Keratinocyte (primary cell): Measurements from ENCODE around the gene INO80D. TPM values are rescaled to one million over a fixed set of nuclear protein-coding genes. Genes with fewer than 3 reads are reported as not detected.

Experiments
- DNase-seq: peaks from one replicate; pipeline ENCODE4 v3.0.0-alpha.2; 2011; ENCODE audit warnings: low read depth, missing footprints, low spot score
- FAIRE-seq: peaks from 2 replicates; lab custom pipeline; 2011; peaks lifted over from hg19 to GRCh38; lab: Jason Lieb, UNC
- H2AFZ ChIP-seq: 2 replicates; pipeline ENCODE4 v1.6.0; 2012; ENCODE audit warnings: low read length, control low read depth, inconsistent platforms; ENCODE audit not compliant: control insufficient read depth
- H3K27ac ChIP-seq: 2 replicates; pipeline ENCODE4 v1.5.1; 2011; ENCODE audit warnings: low read length; ENCODE audit not compliant: control insufficient read depth, insufficient read depth
- H3K27me3 ChIP-seq: 3 replicates; pipeline ENCODE4 v1.6.0; 2011; ENCODE audit warnings: low read length; ENCODE audit not compliant: control insufficient read depth, insufficient read depth; ENCODE audit errors: extremely low read depth
- H3K36me3 ChIP-seq, 2 experiments: 2 replicates in 1 of 2; 3 replicates in 1 of 2; pipeline ENCODE4 v1.5.1; 2011; ENCODE audit warnings: low read length in 2 of 2, mild to moderate bottlenecking in 1 of 2; ENCODE audit not compliant: control insufficient read depth in 2 of 2, insufficient read depth in 2 of 2; ENCODE audit errors: extremely low read depth in 1 of 2
- H3K4me1 ChIP-seq: 3 replicates; pipeline ENCODE4 v1.5.1; 2011; ENCODE audit warnings: low read length; ENCODE audit not compliant: control insufficient read depth, insufficient read depth; ENCODE audit errors: extremely low read depth
- H3K4me2 ChIP-seq: 3 replicates; pipeline ENCODE4 v1.6.0; 2011; ENCODE audit warnings: low read depth, low read length; ENCODE audit not compliant: control insufficient read depth, insufficient read depth; ENCODE audit errors: extremely low read depth
- H3K4me3 ChIP-seq, 3 experiments: fragments of 200-600 bp in 1 of 3; sonication (generic) in 1 of 3; 2 replicates in 2 of 3; 3 replicates in 1 of 3; pipeline ENCODE4 v1.5.1; 2011 to 2016; ENCODE audit warnings: low read length in 3 of 3, mild to moderate bottlenecking in 3 of 3, control low read depth in 2 of 3, inconsistent platforms in 1 of 3, low read depth in 1 of 3, mixed read lengths in 1 of 3, mixed run types in 1 of 3, moderate library complexity in 1 of 3; ENCODE audit not compliant: control insufficient read depth in 2 of 3, insufficient read depth in 2 of 3; ENCODE audit errors: extremely low read depth in 1 of 3
- H3K79me2 ChIP-seq: 2 replicates; pipeline ENCODE4 v1.6.0; 2012; ENCODE audit warnings: low read length; ENCODE audit not compliant: control insufficient read depth, insufficient read depth
- H3K9ac ChIP-seq: 3 replicates; pipeline ENCODE4 v1.6.0; 2011; ENCODE audit warnings: low read length; ENCODE audit not compliant: control insufficient read depth, insufficient read depth; ENCODE audit errors: extremely low read depth
- H3K9me1 ChIP-seq: 3 replicates; pipeline ENCODE4 v1.6.0; 2011; ENCODE audit warnings: low read length; ENCODE audit not compliant: control insufficient read depth, insufficient read depth; ENCODE audit errors: extremely low read depth
- H3K9me3 ChIP-seq: 2 replicates; pipeline ENCODE4 v1.5.1; 2012; ENCODE audit warnings: low read depth, low read length; ENCODE audit not compliant: control insufficient read depth
- H4K20me1 ChIP-seq: 3 replicates; pipeline ENCODE4 v1.6.0; 2011; ENCODE audit warnings: low read length; ENCODE audit not compliant: control insufficient read depth, insufficient read depth; ENCODE audit errors: extremely low read depth
- CTCF ChIP-seq, 3 experiments: IDR thresholded peaks in 1 of 3; conservative IDR thresholded peaks in 1 of 3; optimal IDR thresholded peaks in 1 of 3; 2 replicates in 2 of 3; 3 replicates in 1 of 3; pipeline versions ENCODE3 to v1.5.1; 2011; ENCODE audit warnings: low read length in 3 of 3, mild to moderate bottlenecking in 3 of 3, moderate library complexity in 2 of 3, control low read depth in 1 of 3, inconsistent platforms in 1 of 3; ENCODE audit not compliant: insufficient read depth in 2 of 3; ENCODE audit errors: extremely low read depth in 1 of 3
- EZH2 ChIP-seq: IDR thresholded peaks from one replicate; pipeline ENCODE4 v1.6.1; 2012; ENCODE audit warnings: inconsistent platforms, mild to moderate bottlenecking, low read length, moderate library complexity
- dilution Hi-C: fragments of 300-500 bp; cut with MboI; formaldehyde crosslinking; loops from one replicate; pipeline ENCODE4 v1.7.0; 2020; ENCODE audit warnings: low sequenced_read_pairs; ENCODE audit not compliant: extremely low pct_ligation_motif_present
- polyA plus RNA-seq, 5 experiments: library from polyadenylated mRNA; depleted of rRNA in 3 of 5; stranded (reverse) in 3 of 5; stranded (forward) in 1 of 5; unstranded in 1 of 5; fragments of >200 nt; gene quantifications; 1 replicate in 1 of 5; 2 replicates in 3 of 5; 3 replicates in 1 of 5; pipeline versions ENCODE4 v1.2.1 to v1.2.3, GENCODE V29; 2011 to 2012; ENCODE audit warnings: missing spikeins in 2 of 5, low read depth in 1 of 5, low replicate concordance in 1 of 5
- small RNA-seq, 3 experiments: library from RNA; depleted of rRNA; stranded (forward); fragments of <200 nt; gene quantifications; one replicate each; pipeline ENCODE3, GENCODE V24; 2012; ENCODE audit warnings: low read depth in 3 of 3, low replicate concordance in 1 of 3; ENCODE audit not compliant: insufficient read length in 3 of 3

Gene INO80D
- polyA plus RNA-seq, 1 donor (not counting 4 experiments of a cell fraction or from before 2014, with no cell fraction given), result 4.1 TPM

- no peak overlapping the region for H3K27ac ChIP-seq
- H3K4me3 ChIP-seq, result peak overlapping the region in 1 of 3 experiments; percentile 15
- H3K79me2 ChIP-seq, result no peaks in the 10 kb centered on the region
- TF ChIP-seq CTCF (optimal IDR thresholded peaks at IDR 0.05 in 1 of 3, IDR thresholded peaks at IDR 0.05 in 1 of 3, conservative IDR thresholded peaks at IDR 0.05 in 1 of 3; ENCODE audit: extremely low read depth in 1 of 3, insufficient read depth in 2 of 3, low read length in 3 of 3) (peak; percentile 88 to 96 (median 89)), EZH2 (no peak)
- no peaks in the 10 kb centered on the region for H3K9me1 ChIP-seq
- no peaks in the 10 kb centered on the region for H3K9me3 ChIP-seq
- dilution Hi-C loops, result no loop called here
- H3K9ac ChIP-seq, result peak overlapping the region; percentile 39
- FAIRE-seq, result peak; percentile 83
- H3K27me3 ChIP-seq, result no peaks in the 10 kb centered on the region
- peaks cover 12% of the 10 kb centered on the region for H3K4me1 ChIP-seq
- DNase-seq, result no peak
- H3K4me2 ChIP-seq, result peak overlapping the region; percentile 77
- no peaks in the 10 kb centered on the region for H4K20me1 ChIP-seq
- H3K36me3 ChIP-seq, result no peaks in the 10 kb centered on the region
- peak overlapping the region; percentile 74 for H2AFZ ChIP-seq
These were observed 138.1 kb downstream of the INO80D start for GRCh38 chr2:205947621-205948495.

DNA sequence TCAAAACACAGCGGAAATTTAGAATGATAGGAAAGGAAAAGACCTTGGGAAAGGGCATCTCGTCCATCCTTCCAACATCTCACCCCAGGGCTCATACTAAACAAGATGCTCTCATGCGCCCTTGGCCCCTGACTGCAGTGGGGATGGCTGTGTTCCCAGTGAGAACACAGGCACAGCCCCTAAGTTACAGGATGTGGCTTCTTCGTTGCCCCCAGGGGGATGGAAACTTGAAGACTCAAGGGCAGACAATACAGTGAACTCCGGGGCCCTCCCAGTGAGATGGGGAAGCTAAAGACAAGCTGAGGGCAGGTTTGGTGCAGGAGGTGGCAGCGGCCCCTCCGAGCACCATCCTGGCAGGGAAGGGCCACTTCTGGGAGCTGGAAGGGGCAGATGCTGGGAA is 139.7 kb downstream of the INO80D start:
- Histone ChIP-seq H3K27ac (no peak overlapping the region), H3K4me1 (peaks cover 12% of the 10 kb centered on the region), H3K79me2 (no peaks in the 10 kb centered on the region), H4K20me1 (no peaks in the 10 kb centered on the region), H3K9me1 (no peaks in the 10 kb centered on the region), H3K9me3 (no peaks in the 10 kb centered on the region), H3K4me2 (no peak overlapping the region), H3K36me3 (no peaks in the 10 kb centered on the region), H3K27me3 (no peaks in the 10 kb centered on the region), H3K9ac (no peak overlapping the region), H2AFZ (no peak overlapping the region), H3K4me3 (no peak overlapping the region)
- DNase-seq, result no peak
- no peak for FAIRE-seq
- dilution Hi-C loops, result no loop called here
- TF ChIP-seq EZH2 (no peak), CTCF (optimal IDR thresholded peaks at IDR 0.05 in 1 of 3, IDR thresholded peaks at IDR 0.05 in 1 of 3, conservative IDR thresholded peaks at IDR 0.05 in 1 of 3; ENCODE audit: extremely low read depth in 1 of 3, insufficient read depth in 2 of 3, low read length in 3 of 3) (no peak)

Small RNA genes lying within 50 kb of the gene (small RNA-seq; reads per million reads assigned to genes)
- gene RF00006 (0 reads per million in 3 experiments), gene RF00019 (0 reads per million in 3 experiments)

Other genes with a start within 250 kb of the INO80D start
- gene NDUFS1, start 73.3 kb upstream of the INO80D start, polyA plus RNA-seq, result 62.1 to 83.7 TPM (median 79.4 TPM) in 3 replicates
- gene EEF1B2, start 73.7 kb upstream of the INO80D start, polyA plus RNA-seq, result 674 to 1,066 TPM (median 857 TPM) in 3 replicates
- 2.4 to 4.1 TPM (median 2.9 TPM) in 3 replicates for gene ZDBF2, start 188.5 kb upstream of the INO80D start, polyA plus RNA-seq